IMR-90 (cell line): ENCODE measurements around the gene PDGFC. TPM values are rescaled to one million over a fixed set of nuclear protein-coding genes. Genes with fewer than 3 reads are reported as not detected.
A peak's percentile ranks its signal among the peaks of the same experiment; 100 is the strongest.

Experiments
- ATAC-seq: fragments of 200-7000 bp; cut with Tn5 transposase; 2 replicates; pipeline ENCODE4 v1.9.1; 2020; ENCODE audit warnings: low read depth, mild to moderate bottlenecking, moderate library complexity
- BruUV-seq: library from RNA; stranded (reverse); fragments of 400-500 nt; replicated peaks from 2 replicates; lab custom pipeline; 2021; lab: Mats Ljungman, UMichigan
- CTCF ChIA-PET: fragments of 300-600 bp; formaldehyde crosslinking; extraction: SDS; loops from one replicate; lab custom pipeline; 2021; ENCODE audit warnings: antibody characterized with exemption; lab: Yijun Ruan, JAX
- POLR2A ChIA-PET: fragments of 300-600 bp; sonication (Branson Sonifier 250); formaldehyde crosslinking; loops from one replicate; lab custom pipeline; 2022; ENCODE audit warnings: antibody characterized with exemption; ENCODE audit not compliant: unreplicated experiment; lab: Charles Lee
- DNase-seq: peaks from one replicate; pipeline ENCODE4 v3.0.0; 2013
- H2AFZ ChIP-seq: replicated peaks from 2 replicates; pipeline ENCODE3; 2013; ENCODE audit warnings: low read length, mild to moderate bottlenecking; ENCODE audit not compliant: poor library complexity
- H2AK5ac ChIP-seq: 2 replicates; pipeline ENCODE4 v1.6.1; 2013; ENCODE audit warnings: low read depth, low read length, inconsistent platforms
- H2AK9ac ChIP-seq: replicated peaks from 2 replicates; pipeline ENCODE3; 2013; ENCODE audit warnings: mild to moderate bottlenecking, low read depth, low read length, moderate library complexity; ENCODE audit not compliant: poor library complexity
- H2BK120ac ChIP-seq: 2 replicates; pipeline ENCODE4 v1.6.1; 2013; ENCODE audit warnings: low read depth, low read length, inconsistent platforms
- H2BK15ac ChIP-seq: 3 replicates; pipeline ENCODE4 v1.6.1; 2013; ENCODE audit warnings: low read depth, low read length, inconsistent platforms
- H2BK20ac ChIP-seq: 2 replicates; pipeline ENCODE4 v1.6.1; 2013; ENCODE audit warnings: low read depth, mild to moderate bottlenecking, inconsistent platforms, low read length, moderate library complexity
- H2BK5ac ChIP-seq: 2 replicates; pipeline ENCODE4 v1.6.1; 2013; ENCODE audit warnings: mild to moderate bottlenecking, low read depth, low read length, inconsistent platforms; ENCODE audit not compliant: poor library complexity, severe bottlenecking
- H3K14ac ChIP-seq: replicated peaks from 2 replicates; pipeline ENCODE4 v1.6.1; 2013; ENCODE audit warnings: low read depth, low read length, inconsistent platforms
- H3K18ac ChIP-seq: 2 replicates; pipeline ENCODE4 v1.6.1; 2013; ENCODE audit warnings: low read depth, low read length, control low read depth
- H3K23ac ChIP-seq: 2 replicates; pipeline ENCODE4 v1.6.1; 2013; ENCODE audit warnings: low read depth, low read length, inconsistent platforms
- H3K27ac ChIP-seq: 2 replicates; pipeline ENCODE4 v1.5.1; 2013; ENCODE audit warnings: mild to moderate bottlenecking, control low read depth, low read length; ENCODE audit not compliant: insufficient read depth
- H3K27me3 ChIP-seq: 2 replicates; pipeline ENCODE4 v1.6.1; 2013; ENCODE audit warnings: low read length; ENCODE audit not compliant: control insufficient read depth, insufficient read depth
- H3K36me3 ChIP-seq: 2 replicates; pipeline ENCODE4 v1.6.1; 2013; ENCODE audit warnings: low read length, mixed read lengths; ENCODE audit not compliant: control insufficient read depth, insufficient read depth
- H3K4ac ChIP-seq: 2 replicates; pipeline ENCODE4 v1.6.1; 2013; ENCODE audit warnings: low read depth, low read length, inconsistent platforms
- H3K4me1 ChIP-seq: 2 replicates; pipeline ENCODE4 v1.6.1; 2013; ENCODE audit warnings: low read length, mixed read lengths; ENCODE audit not compliant: control insufficient read depth, insufficient read depth
- H3K4me2 ChIP-seq: 2 replicates; pipeline ENCODE4 v1.6.1; 2013; ENCODE audit warnings: low read depth, mild to moderate bottlenecking, control low read depth, low read length, moderate library complexity
- H3K4me3 ChIP-seq: 2 replicates; pipeline ENCODE4 v1.5.1; 2013; ENCODE audit warnings: low read depth, mild to moderate bottlenecking, control low read depth, low read length, moderate library complexity; ENCODE audit not compliant: insufficient read depth
- H3K56ac ChIP-seq: 2 replicates; pipeline ENCODE4 v1.6.1; 2013; ENCODE audit warnings: low read length, inconsistent platforms; ENCODE audit not compliant: insufficient read depth; ENCODE audit errors: extremely low read depth
- H3K79me1 ChIP-seq, 2 experiments: 2 replicates each; pipeline ENCODE4 v1.6.1; 2013; ENCODE audit warnings: low read length in 2 of 2, inconsistent platforms in 1 of 2, low read depth in 1 of 2
- H3K9ac ChIP-seq: 2 replicates; pipeline ENCODE4 v1.6.1; 2013; ENCODE audit warnings: low read depth, low read length, control low read depth
- H3K9me1 ChIP-seq: 2 replicates; pipeline ENCODE4 v1.6.1; 2013; ENCODE audit warnings: low read length, inconsistent platforms; ENCODE audit not compliant: insufficient read depth
- H3K9me3 ChIP-seq: 2 replicates; pipeline ENCODE4 v1.6.1; 2013; ENCODE audit warnings: low read length; ENCODE audit not compliant: control insufficient read depth, insufficient read depth
- H4K20me1 ChIP-seq: 2 replicates; pipeline ENCODE4 v1.6.1; 2013; ENCODE audit warnings: low read length, inconsistent platforms; ENCODE audit not compliant: insufficient read depth
- H4K5ac ChIP-seq: 2 replicates; pipeline ENCODE4 v1.6.1; 2013; ENCODE audit warnings: mild to moderate bottlenecking, low read depth, low read length, control low read depth
- H4K8ac ChIP-seq, 2 experiments: 2 replicates each; pipeline ENCODE4 v1.6.1; 2013; ENCODE audit warnings: low read depth in 2 of 2, low read length in 2 of 2, control low read depth in 1 of 2, inconsistent platforms in 1 of 2
- H4K91ac ChIP-seq: 2 replicates; pipeline ENCODE4 v1.6.1; 2013; ENCODE audit warnings: low read depth, low read length, inconsistent platforms; ENCODE audit not compliant: insufficient read depth
- BHLHE40 ChIP-seq: fragments of 150-350 bp; IDR thresholded peaks from 2 replicates; pipeline ENCODE4 v1.6.1; 2016; ENCODE audit warnings: mild to moderate bottlenecking, low read depth, low read length
- CHD1 ChIP-seq: IDR thresholded peaks from 2 replicates; pipeline ENCODE4 v1.6.1; 2012; ENCODE audit warnings: low read depth, low read length, improper control_type of control experiment
- FOS ChIP-seq: fragments of 150-350 bp; IDR thresholded peaks from 2 replicates; pipeline ENCODE4 v1.6.1; 2016; ENCODE audit warnings: low read depth, low read length
- MXI1 ChIP-seq: IDR thresholded peaks from 2 replicates; pipeline ENCODE4 v1.6.1; 2012; ENCODE audit warnings: low read depth, mild to moderate bottlenecking, low read length, moderate library complexity, borderline replicate concordance
- NFE2L2 ChIP-seq: fragments of 150-350 bp; IDR thresholded peaks from 2 replicates; pipeline ENCODE4 v1.6.1; 2016; ENCODE audit warnings: low read depth, mild to moderate bottlenecking, low read length
- RFX5 ChIP-seq: IDR thresholded peaks from 2 replicates; pipeline ENCODE4 v1.8.0; 2012; ENCODE audit warnings: low read depth, mild to moderate bottlenecking, low read length, moderate library complexity
- SMC3 ChIP-seq: fragments of 150-350 bp; IDR thresholded peaks from 2 replicates; pipeline ENCODE4 v1.6.1; 2016; ENCODE audit warnings: low read depth, mild to moderate bottlenecking, antibody characterized with exemption, low read length, moderate library complexity
- WGBS, 2 experiments: methylation state at CpG; one replicate each; pipeline versions ENCODE4 v1.1.5 to v1.1.7; 2013; ENCODE audit warnings: missing lambda C conversion rate in 2 of 2; ENCODE audit not compliant: insufficient read length in 1 of 2; ENCODE audit errors: extremely low coverage in 2 of 2; 5-methylcytosine and 5-hydroxymethylcytosine counted together
- dilution Hi-C: fragments of 300-500 bp; cut with HindIII; formaldehyde crosslinking; loops from one replicate; pipeline ENCODE4 v1.14.3; 2018; ENCODE audit warnings: low sequenced_read_pairs; ENCODE audit not compliant: unreplicated experiment
- in situ Hi-C: fragments of 300-500 bp; cut with MboI; formaldehyde crosslinking; loops from 3 replicates; pipeline ENCODE4 v1.14.3; 2019; ENCODE audit warnings: low sequenced_read_pairs, inconsistent platforms, mixed read lengths
- intact Hi-C: fragments of 100-400 bp; cut with micrococcal nuclease; formaldehyde crosslinking; loops from 2 replicates; pipeline ENCODE4 v1.10.0; 2022
- polyA plus RNA-seq, 3 experiments: library from polyadenylated mRNA; depleted of rRNA; stranded (reverse); fragments of >200 nt; gene quantifications; 2 replicates each; pipeline ENCODE4 v1.2.3, GENCODE V29; 2012; ENCODE audit warnings: low replicate concordance in 1 of 3
- total RNA-seq: library from RNA; depleted of rRNA; stranded (reverse); fragments of >200 nt; gene quantifications from 2 replicates; pipeline ENCODE4 v1.2.3, GENCODE V29; 2012
- TF ChIP-seq, protein P1 (sequence below): conservative IDR thresholded peaks from 2 replicates; pipeline ENCODE4 v1.5.1; 2012; ENCODE audit warnings: mild to moderate bottlenecking, low read depth, low read length, improper control_type of control experiment

Gene PDGFC
- total and polyA plus RNA-seq, 2 of the 4 experiments (the other 2 are of a cell fraction), result 19.8 to 90.7 TPM

DNA sequence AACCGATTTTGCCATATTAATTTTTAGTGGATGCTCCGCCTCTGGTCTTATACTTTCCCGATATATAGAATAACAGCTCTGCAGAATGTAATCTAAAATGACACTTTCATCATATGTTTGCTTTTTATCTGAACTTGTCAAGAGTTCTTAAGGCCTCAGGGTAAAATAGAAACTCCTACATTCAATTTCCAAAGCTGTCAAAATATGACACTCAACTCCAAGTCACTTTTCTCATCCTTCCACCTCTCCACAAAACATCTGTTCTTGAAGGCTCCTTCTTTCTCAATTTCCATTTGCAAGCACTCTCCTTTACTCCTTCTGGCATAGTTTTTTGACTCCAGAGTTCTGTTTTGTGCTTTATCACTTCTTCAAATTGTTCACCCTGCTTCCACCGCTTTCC, 242.2 kb downstream of the PDGFC start:
- no peak overlapping the region for H3K23ac ChIP-seq
- H2BK20ac ChIP-seq, result no peak overlapping the region
- no peak overlapping the region for H3K4ac ChIP-seq
- no peak overlapping the region for H2BK120ac ChIP-seq
- H3K14ac ChIP-seq, result no peak overlapping the region
- H3K18ac ChIP-seq, result no peak overlapping the region
- H3K9ac ChIP-seq, result no peak overlapping the region
- H3K79me1 ChIP-seq, result no peaks in the 10 kb centered on the region
- H4K20me1 ChIP-seq, result no peaks in the 10 kb centered on the region
- H4K5ac ChIP-seq, result no peak overlapping the region
- intact Hi-C loops, result no loop called here
- H3K9me3 ChIP-seq, result peaks cover 19% of the 10 kb centered on the region
- in situ Hi-C loops, result no loop called here
- ATAC-seq (no peak), DNase-seq (no peak)
- no peaks in the 10 kb centered on the region for H3K4me1 ChIP-seq
- no peak overlapping the region; the same call in 1 of the 2 replicates for H2AK5ac ChIP-seq
- ChIA-PET CTCF (no interaction called here), POLR2A (no interaction called here)
- dilution Hi-C loops, result no loop called here
- H3K56ac ChIP-seq, result no peak overlapping the region
- peak overlapping the region; percentile 23; the same call in 1 of the 3 replicates for H2BK15ac ChIP-seq
- H4K8ac ChIP-seq, result no peak overlapping the region
- no peak overlapping the region for H3K4me2 ChIP-seq
- WGBS, 2 experiments, result 60% methylated on average over 1 of the region's 4 CpGs; no CpG with 5 or more reads in 1 of the 2 experiments
- H2AFZ ChIP-seq, result no peak overlapping the region
- H3K9me1 ChIP-seq, result no peaks in the 10 kb centered on the region
- H2BK5ac ChIP-seq, result no peak overlapping the region
- no peak overlapping the region for H3K27ac ChIP-seq
- H2AK9ac ChIP-seq, result no peak overlapping the region
- no peaks in the 10 kb centered on the region for H3K36me3 ChIP-seq
- no peaks in the 10 kb centered on the region for H3K27me3 ChIP-seq
- H3K4me3 ChIP-seq, result no peak overlapping the region
- TF ChIP-seq NFE2L2, result no peak
- TF ChIP-seq MXI1, result no peak
- TF ChIP-seq SMC3, result no peak
- TF ChIP-seq CHD1, result no peak
- TF ChIP-seq, protein P1, sequence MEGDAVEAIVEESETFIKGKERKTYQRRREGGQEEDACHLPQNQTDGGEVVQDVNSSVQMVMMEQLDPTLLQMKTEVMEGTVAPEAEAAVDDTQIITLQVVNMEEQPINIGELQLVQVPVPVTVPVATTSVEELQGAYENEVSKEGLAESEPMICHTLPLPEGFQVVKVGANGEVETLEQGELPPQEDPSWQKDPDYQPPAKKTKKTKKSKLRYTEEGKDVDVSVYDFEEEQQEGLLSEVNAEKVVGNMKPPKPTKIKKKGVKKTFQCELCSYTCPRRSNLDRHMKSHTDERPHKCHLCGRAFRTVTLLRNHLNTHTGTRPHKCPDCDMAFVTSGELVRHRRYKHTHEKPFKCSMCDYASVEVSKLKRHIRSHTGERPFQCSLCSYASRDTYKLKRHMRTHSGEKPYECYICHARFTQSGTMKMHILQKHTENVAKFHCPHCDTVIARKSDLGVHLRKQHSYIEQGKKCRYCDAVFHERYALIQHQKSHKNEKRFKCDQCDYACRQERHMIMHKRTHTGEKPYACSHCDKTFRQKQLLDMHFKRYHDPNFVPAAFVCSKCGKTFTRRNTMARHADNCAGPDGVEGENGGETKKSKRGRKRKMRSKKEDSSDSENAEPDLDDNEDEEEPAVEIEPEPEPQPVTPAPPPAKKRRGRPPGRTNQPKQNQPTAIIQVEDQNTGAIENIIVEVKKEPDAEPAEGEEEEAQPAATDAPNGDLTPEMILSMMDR, result no peak
- no peak for TF ChIP-seq FOS
- TF ChIP-seq RFX5, result no peak
- TF ChIP-seq BHLHE40, result no peak
- no peak overlapping the region for H4K91ac ChIP-seq
- BruUV-seq, result no TSS peak
